Measurements from ENCODE around the gene CAMK2A. TPM values are rescaled to one million over a fixed set of nuclear protein-coding genes. Genes with fewer than 3 reads are reported as not detected.

CAMK2A gene
- total RNA-seq, 4 donors from 2014 or later: 0.32 to 0.82 TPM; not detected in 2

DNA sequence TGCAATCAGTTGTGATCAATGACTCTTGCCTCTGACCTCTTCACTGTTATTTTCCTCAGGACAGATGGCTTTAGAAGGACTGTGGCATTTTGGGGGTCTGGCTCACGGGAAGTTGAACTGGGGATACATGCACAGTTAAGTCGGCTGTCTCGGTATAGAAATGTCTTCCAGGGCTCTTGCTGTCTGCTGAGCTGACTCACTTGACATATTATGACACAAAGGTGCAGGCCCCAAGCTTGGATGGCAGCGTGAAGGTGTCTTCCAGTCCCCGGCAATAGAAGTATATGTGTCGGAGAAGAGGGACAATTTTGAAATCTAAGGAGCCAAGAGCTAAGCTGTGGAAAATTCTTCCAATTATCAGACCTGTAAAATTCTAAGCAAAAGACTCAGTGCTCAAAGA lies 22.9 kb upstream of the CAMK2A start:
- in situ Hi-C loops (cut with MboI; ENCODE audit: low pct_ligation_motif_present in 1 of 4, low pct_unique_long_range_greater_than_20kb in 1 of 4, low sequenced_read_pairs in 3 of 4): no loop called here
- H3K4me1 ChIP-seq: no peaks in the 10 kb centered on the region
- no peak overlapping the region for H3K4me3 ChIP-seq
- intact Hi-C loops (cut with DNase I; ENCODE audit: low total_unique reads): no loop called here
- H3K36me3 ChIP-seq: no peaks in the 10 kb centered on the region
- H3K9me3 ChIP-seq: no peaks in the 10 kb centered on the region
- TF ChIP-seq, protein P1, sequence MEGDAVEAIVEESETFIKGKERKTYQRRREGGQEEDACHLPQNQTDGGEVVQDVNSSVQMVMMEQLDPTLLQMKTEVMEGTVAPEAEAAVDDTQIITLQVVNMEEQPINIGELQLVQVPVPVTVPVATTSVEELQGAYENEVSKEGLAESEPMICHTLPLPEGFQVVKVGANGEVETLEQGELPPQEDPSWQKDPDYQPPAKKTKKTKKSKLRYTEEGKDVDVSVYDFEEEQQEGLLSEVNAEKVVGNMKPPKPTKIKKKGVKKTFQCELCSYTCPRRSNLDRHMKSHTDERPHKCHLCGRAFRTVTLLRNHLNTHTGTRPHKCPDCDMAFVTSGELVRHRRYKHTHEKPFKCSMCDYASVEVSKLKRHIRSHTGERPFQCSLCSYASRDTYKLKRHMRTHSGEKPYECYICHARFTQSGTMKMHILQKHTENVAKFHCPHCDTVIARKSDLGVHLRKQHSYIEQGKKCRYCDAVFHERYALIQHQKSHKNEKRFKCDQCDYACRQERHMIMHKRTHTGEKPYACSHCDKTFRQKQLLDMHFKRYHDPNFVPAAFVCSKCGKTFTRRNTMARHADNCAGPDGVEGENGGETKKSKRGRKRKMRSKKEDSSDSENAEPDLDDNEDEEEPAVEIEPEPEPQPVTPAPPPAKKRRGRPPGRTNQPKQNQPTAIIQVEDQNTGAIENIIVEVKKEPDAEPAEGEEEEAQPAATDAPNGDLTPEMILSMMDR (IDR thresholded peaks at IDR 0.05): no peak
- TF ChIP-seq EP300 (IDR thresholded peaks at IDR 0.05; ENCODE audit: low read depth): no peak
- TF ChIP-seq POLR2A (IDR thresholded peaks at IDR 0.05): no peak
- no peak for TF ChIP-seq POLR2AphosphoS5 (IDR thresholded peaks at IDR 0.05)
- H3K27ac ChIP-seq: no peak overlapping the region
- no peaks in the 10 kb centered on the region for H3K27me3 ChIP-seq
- WGBS, 2 donors (ENCODE audit: low coverage in 1 of 2): 90 to 91% methylated on average over 6 of the region's 6 CpGs
- DNase-seq: no peak

DNA sequence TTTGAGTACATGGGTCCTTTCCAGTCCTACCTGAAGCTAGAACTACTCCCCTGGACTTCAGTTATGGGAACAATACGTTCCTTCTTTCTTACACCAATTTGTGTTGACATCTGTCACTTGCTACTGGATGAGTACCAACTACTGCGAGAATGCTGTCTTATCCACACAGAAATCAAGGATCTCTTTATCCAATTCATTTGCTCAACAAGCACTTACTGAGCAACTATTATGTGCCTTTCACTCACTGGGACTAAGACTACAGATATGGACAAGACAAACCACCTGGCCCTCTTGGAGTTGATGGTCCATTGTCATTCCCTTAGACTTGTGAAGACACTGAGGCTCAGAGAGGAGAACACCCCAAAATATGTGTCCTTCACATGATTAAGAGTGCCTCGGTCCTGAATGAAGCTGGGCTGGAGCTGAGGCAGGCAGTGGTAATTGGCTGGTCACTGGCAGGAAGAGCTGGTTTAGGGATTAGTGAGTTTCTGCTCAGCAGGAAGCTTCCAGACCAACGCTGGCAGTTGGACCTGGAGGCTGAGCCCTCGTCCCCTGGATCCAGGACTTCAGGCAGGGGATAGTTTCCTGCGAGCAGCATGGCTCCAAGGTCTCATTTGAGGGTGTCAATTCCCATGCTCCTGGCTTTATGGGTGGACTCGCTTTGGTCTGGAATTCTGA lies 21.6 kb upstream of the CAMK2A start:
- in situ Hi-C loops (cut with MboI; ENCODE audit: low pct_ligation_motif_present in 1 of 4, low pct_unique_long_range_greater_than_20kb in 1 of 4, low sequenced_read_pairs in 3 of 4): no loop called here

DNA sequence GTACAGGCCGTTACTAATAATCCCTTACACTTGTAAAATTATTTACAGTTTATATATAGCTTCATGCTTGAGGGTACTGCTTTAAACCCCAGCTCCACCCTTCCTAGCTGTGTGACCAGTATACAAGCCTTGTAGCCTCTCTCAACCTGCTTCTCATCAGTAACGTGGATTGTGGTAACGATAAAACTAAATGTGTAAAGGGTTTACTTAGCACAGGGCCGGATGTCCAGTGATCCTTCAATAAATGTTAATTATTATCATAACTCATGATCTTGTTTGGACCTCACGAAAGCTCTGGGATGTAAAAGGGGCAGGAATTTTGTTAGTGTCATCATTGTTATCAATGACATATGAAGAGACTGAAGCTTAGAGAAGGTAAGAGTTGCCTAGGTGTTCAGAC lies 20.7 kb upstream of the CAMK2A start:
- H3K27ac ChIP-seq: no peak overlapping the region
- DNase-seq: no peak
- in situ Hi-C loops (cut with MboI; ENCODE audit: low pct_ligation_motif_present in 1 of 4, low pct_unique_long_range_greater_than_20kb in 1 of 4, low sequenced_read_pairs in 3 of 4): no loop called here
- no peaks in the 10 kb centered on the region for H3K36me3 ChIP-seq
- WGBS, 2 donors (ENCODE audit: low coverage in 1 of 2): 54 to 63% methylated on average over 5 of the region's 5 CpGs
- no peaks in the 10 kb centered on the region for H3K27me3 ChIP-seq
- H3K4me3 ChIP-seq: no peak overlapping the region
- no peak for TF ChIP-seq EP300 (IDR thresholded peaks at IDR 0.05; ENCODE audit: low read depth)
- no peak for TF ChIP-seq POLR2A (IDR thresholded peaks at IDR 0.05)
- TF ChIP-seq POLR2AphosphoS5 (IDR thresholded peaks at IDR 0.05): no peak
- TF ChIP-seq, protein P1 (IDR thresholded peaks at IDR 0.05): no peak
- intact Hi-C loops (cut with DNase I; ENCODE audit: low total_unique reads): no loop called here
- H3K9me3 ChIP-seq: no peaks in the 10 kb centered on the region
- no peaks in the 10 kb centered on the region for H3K4me1 ChIP-seq

More for the DNA sequence above, 21.6 kb upstream of the CAMK2A start:
- Histone ChIP-seq H3K9me3 (no peaks in the 10 kb centered on the region), H3K27ac (no peak overlapping the region), H3K27me3 (no peaks in the 10 kb centered on the region), H3K4me1 (no peaks in the 10 kb centered on the region), H3K36me3 (no peaks in the 10 kb centered on the region), H3K4me3 (no peak overlapping the region)
- WGBS, 2 donors (ENCODE audit: low coverage in 1 of 2): 73 to 83% methylated on average over 2 to 7 of the region's 7 CpGs
- DNase-seq: no peak
- intact Hi-C loops (cut with DNase I; ENCODE audit: low total_unique reads): no loop called here
- TF ChIP-seq EP300 (IDR thresholded peaks at IDR 0.05; ENCODE audit: low read depth) (no peak), POLR2AphosphoS5 (IDR thresholded peaks at IDR 0.05) (no peak), POLR2A (IDR thresholded peaks at IDR 0.05) (no peak)
- TF ChIP-seq, protein P1 (IDR thresholded peaks at IDR 0.05): no peak

DNA sequence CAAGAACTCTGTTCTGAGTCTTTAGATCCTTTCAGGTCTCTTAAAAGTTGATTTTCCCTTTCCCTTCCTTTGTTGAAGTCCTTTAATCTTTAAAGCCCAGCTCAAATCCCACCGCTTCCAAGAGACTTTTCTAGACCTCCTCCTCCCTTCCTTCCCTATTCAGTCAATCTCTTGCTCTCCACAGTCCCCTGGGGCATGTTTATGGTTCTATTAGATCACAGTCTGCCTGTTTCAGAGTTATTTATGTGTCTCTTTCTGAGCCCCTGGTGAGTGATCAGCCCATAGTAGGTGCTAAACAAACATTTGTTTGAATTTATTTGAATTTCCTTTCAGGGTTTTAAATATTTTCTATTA lies 20.3 kb upstream of the CAMK2A start:
- TF ChIP-seq POLR2A (IDR thresholded peaks at IDR 0.05): no peak
- no peak for TF ChIP-seq POLR2AphosphoS5 (IDR thresholded peaks at IDR 0.05)
- no peak for TF ChIP-seq EP300 (IDR thresholded peaks at IDR 0.05; ENCODE audit: low read depth)
- TF ChIP-seq, protein P1 (IDR thresholded peaks at IDR 0.05): no peak
- Histone ChIP-seq H3K4me1 (no peaks in the 10 kb centered on the region), H3K9me3 (no peaks in the 10 kb centered on the region), H3K27ac (no peak overlapping the region), H3K4me3 (no peak overlapping the region), H3K27me3 (no peaks in the 10 kb centered on the region), H3K36me3 (no peaks in the 10 kb centered on the region)
- in situ Hi-C loops (cut with MboI; ENCODE audit: low pct_ligation_motif_present in 1 of 4, low pct_unique_long_range_greater_than_20kb in 1 of 4, low sequenced_read_pairs in 3 of 4): no loop called here
- intact Hi-C loops (cut with DNase I; ENCODE audit: low total_unique reads): no loop called here
- WGBS, 2 donors (ENCODE audit: low coverage in 1 of 2): 75 to 90% methylated on average over 1 of the region's 1 CpG
- DNase-seq: no peak

All from transverse colon (tissue), 4 donors.